Omental fat pad (tissue), 4 donors: ENCODE results near the gene HEXIM2. TPM values are rescaled to one million over a fixed set of nuclear protein-coding genes. Genes with fewer than 3 reads are reported as not detected.
"Not testable (repeated sequence)": the region's sequence is repeated elsewhere in the genome, so short reads cannot be mapped to it uniquely, and the experiment has no call there.

Source experiments
- ATAC-seq: fragments of 150-250 bp; one replicate; pipeline ENCODE4 v1.9.1; 2016; ENCODE audit warnings: mild to moderate bottlenecking, moderate library complexity; ENCODE audit not compliant: low FRiP score
- DNase-seq: peaks from one replicate; pipeline ENCODE4 v3.0.0-alpha.2; 2019; ENCODE audit warnings: low spot score
- total RNA-seq, 4 donors: library from RNA; depleted of rRNA; stranded (reverse); fragments of >200 nt; gene quantifications; one replicate each; pipeline ENCODE4 v1.1.0, GENCODE V29; 2016
- TF ChIP-seq, protein P1 (sequence below), 3 donors: fragments of 450-650 bp; IDR thresholded peaks; one replicate each; pipeline ENCODE4 v1.5.1; 2016 to 2017; ENCODE audit warnings: antibody characterized with exemption in 3 of 3, mild to moderate bottlenecking in 3 of 3, moderate library complexity in 2 of 3

HEXIM2 gene
- total RNA-seq, 4 donors from 2014 or later: 1.4 to 9.3 (median 3.9) TPM

DNA sequence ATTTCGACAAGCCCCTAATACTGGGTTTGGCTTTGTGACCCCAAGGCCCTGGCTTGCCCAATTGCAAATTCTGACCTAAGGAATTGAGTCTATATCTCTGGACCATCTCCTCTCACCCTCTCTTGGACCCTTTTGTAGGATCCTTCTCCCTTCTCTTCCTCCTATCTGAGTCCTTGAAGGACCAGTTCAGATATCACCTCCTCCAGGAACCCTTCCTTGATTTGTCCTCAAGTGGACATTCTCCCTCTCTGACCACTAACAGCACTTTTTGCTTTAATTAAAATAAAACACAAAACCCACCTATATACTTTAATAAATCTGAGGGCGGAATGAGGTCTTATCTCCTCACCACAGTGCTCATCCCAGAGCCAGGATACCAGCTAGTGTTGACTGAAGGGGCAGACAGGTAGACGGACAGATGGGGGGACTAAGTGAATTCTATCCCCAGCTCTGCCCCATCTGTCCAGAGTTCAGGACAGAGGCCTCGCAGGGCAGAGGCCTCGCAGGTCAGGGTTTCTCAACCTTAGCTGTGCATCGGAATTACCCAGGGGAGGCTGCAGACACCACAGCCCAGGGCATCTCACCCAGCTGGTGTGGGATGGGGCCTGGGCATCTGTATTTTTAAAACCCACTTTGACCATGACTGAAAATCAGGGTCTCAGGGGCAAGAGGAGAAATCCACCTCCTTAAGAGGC lies 38.5 kb upstream of the HEXIM2 start:
- TF ChIP-seq, protein P1, sequence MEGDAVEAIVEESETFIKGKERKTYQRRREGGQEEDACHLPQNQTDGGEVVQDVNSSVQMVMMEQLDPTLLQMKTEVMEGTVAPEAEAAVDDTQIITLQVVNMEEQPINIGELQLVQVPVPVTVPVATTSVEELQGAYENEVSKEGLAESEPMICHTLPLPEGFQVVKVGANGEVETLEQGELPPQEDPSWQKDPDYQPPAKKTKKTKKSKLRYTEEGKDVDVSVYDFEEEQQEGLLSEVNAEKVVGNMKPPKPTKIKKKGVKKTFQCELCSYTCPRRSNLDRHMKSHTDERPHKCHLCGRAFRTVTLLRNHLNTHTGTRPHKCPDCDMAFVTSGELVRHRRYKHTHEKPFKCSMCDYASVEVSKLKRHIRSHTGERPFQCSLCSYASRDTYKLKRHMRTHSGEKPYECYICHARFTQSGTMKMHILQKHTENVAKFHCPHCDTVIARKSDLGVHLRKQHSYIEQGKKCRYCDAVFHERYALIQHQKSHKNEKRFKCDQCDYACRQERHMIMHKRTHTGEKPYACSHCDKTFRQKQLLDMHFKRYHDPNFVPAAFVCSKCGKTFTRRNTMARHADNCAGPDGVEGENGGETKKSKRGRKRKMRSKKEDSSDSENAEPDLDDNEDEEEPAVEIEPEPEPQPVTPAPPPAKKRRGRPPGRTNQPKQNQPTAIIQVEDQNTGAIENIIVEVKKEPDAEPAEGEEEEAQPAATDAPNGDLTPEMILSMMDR (IDR thresholded peaks at IDR 0.05): no peak
- ATAC-seq (no peak), DNase-seq (no peak)

DNA sequence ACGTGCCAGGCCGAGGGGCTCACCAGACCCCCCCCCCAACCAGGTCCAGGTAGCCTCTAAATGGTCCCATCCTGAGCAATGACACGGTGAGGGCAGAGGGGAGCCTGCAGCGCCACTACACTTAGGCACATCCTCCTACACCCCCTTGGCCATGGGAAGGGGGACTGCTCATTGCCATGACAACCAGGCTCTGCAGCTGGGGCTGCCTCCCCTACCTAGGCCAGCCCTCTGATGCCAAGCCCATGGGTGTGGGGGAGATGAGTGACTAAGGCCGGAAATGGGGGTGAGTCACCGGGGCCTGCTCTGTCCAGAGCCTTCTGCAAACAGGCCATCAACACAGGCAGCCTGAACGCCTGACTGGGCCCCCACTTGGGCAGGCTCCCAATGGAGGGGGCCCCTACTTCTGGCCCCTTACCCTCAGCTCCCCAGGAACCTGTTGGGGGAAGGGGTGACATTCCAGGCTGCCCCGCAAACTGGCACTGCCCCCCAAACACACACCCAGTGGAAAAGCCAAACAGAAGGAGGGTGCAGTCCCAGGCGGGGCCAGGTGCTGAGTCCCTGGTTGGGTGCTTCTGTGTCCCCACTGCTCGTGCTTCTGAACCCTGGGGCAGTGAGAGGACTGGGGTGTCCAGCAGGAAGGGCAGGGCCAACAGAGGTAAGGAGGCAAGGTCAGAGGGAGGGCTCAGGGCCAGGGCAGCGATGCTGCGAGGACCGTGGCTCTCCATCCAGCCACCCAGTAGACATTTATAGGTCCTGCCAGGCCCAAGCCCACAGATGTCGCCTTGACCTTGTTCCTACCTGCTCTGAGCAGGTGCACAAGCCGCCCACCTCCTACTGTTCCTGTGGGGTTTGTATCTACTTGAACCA lies 37.5 kb upstream of the HEXIM2 start:
- ATAC-seq (peak; percentile 88), DNase-seq (peak; percentile 69)
- TF ChIP-seq, protein P1 (IDR thresholded peaks at IDR 0.05): no peak

DNA sequence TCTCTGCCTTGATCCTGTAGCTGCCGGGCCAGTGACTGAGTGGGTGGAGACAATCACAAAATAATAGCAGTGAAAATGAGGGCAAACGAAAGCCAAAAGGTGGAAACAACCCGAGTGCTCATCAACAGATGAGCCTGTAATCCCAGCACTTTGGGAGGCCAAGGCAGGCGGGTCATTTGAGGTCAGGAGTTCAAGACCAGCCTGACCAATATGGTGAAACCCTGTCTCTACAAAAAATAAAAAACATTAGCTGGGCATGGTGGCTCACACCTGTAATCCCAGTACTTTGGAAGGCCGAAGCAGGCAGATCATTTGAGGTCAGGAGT lies 36.9 kb upstream of the HEXIM2 start:
- ATAC-seq, DNase-seq: not testable (repeated sequence)

DNA sequence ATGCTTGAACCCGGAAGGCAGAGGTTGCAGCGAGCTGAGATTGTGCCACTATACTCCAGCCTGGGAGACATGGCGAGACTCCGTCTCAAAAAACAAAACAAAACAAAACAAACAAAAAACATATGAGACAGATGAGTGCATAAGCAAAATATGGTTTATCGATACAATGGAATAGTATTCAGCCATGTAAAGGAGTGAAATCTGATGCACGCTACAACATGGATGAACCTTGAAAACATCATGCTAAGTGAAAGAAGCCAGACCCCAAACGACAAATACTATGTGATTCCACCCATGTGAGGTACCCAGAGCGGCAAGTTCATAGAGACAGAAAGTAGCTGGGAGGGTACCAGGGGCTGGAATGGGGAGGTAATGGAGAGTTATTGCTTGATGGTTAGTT lies 36.2 kb upstream of the HEXIM2 start:
- ATAC-seq (no peak), DNase-seq (no peak)
- TF ChIP-seq, protein P1 (IDR thresholded peaks at IDR 0.05): no peak

DNA sequence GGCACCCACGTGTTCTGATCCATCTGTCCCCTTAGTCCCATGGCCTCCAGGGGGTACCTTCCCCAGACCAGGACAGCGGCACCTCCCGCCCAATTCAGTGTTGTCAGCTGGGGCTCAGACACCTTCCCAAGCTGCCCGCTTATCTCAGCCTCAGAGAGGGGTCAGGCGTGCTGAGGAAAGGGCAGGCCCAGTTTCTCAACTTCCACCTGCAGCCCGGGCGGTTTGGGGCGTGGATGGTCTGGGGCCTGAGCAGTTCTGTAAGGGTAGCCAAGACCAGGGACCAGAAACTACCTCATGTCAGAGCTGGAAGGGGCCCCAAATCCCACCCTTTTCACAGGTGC lies 34.5 kb upstream of the HEXIM2 start:
- ATAC-seq: no peak
- DNase-seq: no peak
- TF ChIP-seq, protein P1 (IDR thresholded peaks at IDR 0.05): no peak

DNA sequence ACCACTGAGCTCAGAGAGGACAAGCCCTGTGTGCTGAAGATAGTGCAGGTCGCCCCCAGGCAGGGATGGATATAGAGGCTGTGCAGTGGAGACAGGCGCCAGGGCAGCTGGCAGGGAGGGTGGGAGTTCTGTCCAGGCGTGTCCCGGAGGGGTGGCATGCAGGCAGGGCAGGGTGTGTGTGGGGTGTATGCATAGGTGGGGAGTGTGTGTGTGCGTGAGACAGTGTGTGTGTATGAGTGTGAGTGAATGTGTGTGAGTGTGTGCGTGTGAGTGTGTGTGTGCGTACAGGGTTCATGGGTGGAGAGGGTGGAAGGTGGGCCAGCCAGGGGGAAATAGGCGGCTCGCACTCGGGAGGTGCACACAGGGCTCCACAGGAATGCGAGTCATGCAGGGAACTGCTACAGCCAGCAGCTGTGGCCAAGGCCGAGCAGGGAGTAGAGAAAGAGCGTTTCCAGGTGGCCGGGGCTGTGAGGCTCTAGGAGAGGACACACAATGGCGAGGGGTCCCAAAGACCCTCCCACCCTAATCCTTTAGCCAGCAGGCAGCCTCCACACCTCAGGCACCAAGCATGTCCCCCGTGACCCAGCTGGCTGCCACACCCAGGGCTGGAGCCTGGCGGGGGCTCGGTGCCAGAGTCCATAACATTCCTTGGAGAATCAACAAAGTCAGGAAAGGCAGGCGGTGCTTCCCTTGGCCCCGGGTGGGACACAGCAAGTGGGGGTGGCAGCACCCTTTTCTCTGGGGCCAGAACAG lies 34.0 kb upstream of the HEXIM2 start:
- ATAC-seq (no peak), DNase-seq (no peak)
- TF ChIP-seq, protein P1 (IDR thresholded peaks at IDR 0.05): no peak

DNA sequence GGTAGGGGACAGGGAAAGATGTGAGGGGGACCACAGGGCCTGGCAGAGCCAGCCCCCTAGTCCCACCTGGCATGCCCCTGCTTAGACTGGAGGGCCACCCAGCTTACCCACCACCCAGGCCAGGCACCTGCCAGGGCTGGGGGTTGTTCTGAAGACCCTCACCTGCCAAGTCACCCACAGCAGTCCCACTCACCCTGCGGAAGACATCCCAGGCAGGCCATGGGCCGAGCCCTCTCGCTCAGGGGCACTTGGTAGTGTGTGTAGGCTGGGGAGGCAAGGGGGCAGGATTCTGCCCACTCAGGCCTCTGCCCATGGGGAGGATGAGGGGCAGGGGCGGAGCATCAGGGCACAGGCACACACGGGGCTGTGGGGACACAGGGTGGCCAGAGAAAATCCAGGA lies 33.3 kb upstream of the HEXIM2 start:
- no peak for DNase-seq
- ATAC-seq: no peak
- TF ChIP-seq, protein P1 (IDR thresholded peaks at IDR 0.05): no peak
